Activated naive CD4-positive, alpha-beta T cell treated with anti-CD3 and anti-CD28 coated beads, Interleukin-2, amount 50 U/mL, for 16 hours (primary cell): ENCODE results near the gene PABPC1L.

Experiments
- DNase-seq: peaks from one replicate; pipeline ENCODE4 v3.0.0-alpha.2; 2020

The PABPC1L gene

DNA sequence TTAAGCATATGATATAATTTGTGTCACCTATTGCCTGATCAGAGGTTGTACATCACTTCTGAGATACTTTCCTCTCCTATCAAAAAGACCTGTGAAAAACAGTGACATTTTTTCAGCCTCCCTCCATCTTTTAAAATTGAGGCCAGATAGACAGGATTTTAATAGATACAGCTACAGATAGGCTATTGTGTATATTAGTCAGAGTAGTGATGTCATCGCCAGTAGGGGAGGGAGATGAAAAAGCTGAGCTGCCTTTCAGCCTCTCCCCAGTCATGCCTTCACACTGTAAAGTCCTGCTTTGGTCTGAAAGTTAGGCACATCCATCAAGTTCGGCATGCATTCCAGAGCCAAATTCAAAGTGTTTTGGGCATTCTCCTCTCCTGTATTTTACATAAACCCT, 7.9 kb upstream of the PABPC1L start:
- DNase-seq = no peak

DNA sequence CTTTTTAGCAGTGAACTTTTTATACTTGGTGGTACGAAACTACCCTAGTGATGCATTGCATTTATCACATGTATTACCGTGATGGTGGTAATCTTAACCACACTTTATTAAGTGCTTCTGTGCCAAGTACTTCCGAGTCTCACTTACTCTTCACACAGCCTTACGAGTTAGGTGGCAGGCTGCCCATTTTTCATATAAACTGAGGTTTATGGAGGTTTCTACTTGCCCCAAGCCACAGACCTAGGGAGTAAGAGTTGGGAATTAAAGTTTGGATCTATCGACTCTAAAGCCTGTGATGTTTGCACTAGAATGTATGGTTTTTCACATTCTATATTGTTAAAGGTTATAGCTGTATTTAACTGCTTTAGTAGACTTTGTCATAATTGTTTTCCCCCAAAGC, 5.5 kb upstream of the PABPC1L start:
- no peak for DNase-seq

DNA sequence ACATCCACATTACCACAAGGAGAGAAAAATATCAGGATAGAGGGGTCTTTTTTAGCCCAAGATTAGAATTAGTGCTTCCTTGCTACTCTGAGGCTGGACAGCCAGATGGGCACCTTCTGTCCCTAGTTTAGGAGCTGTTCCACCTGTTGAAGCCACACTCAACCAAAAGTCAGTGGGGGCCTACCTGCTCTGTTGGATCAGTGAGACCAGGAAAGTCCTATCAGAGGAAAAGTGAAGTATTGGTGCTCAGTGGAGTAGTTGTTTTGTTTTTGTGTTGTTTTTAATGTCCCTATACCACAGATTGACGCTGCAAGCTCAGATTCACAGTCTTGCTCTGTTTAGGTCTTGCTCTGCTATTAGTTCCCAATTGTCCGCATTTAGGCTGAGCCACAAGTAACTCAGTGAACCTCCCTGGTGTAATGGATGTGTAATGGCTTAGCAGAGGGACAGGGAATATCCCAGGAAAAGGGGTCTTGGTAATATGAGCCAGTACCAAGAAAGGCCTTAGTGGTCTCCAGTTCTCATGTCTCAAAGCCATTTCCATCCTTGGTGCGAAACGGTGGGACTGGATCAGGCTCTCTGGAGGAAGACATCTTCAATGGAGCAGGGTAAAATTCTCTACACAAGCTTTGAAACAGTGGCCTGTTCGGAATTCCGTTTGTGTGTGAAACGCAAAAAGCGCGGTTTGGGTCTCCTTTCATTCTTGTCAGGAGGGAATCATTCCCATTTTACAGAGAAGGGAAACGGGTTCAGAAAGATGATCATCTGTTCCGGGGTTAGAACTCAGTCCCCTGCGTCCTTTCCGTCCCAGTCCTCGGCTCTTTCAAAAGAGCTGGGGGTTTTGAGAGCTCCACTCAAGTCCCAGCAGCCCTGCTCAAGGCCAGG, 631 bp upstream of the PABPC1L start:
- no peak for DNase-seq

DNA sequence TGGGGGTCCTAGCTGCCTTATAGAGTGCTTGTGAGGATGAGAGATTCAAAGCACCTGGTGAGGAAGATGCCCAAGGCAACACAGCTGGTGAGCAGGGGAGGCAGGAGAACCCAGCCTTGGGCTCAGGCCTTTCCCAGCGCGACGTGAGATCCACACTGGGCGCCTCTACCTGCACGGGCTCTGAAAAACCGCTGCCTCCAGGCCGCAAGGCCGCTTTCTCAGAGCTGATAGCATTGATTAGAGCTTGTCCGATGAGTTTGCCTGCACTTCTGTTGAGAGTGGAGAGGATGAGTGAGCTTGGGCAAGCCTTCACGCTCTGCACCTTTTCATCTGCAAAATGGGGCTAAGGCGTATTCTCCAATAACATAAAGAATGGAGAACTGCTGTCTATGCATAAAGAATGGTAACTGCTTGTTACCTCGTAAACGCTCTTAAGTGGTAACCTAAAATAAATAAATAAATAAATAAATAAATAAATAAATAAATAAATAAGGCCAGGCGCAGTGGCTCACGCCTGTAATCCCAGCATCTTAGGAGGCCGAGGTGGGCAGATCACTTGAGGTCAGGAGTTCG, 916 bp downstream of the PABPC1L start:
- DNase-seq = no peak

DNA sequence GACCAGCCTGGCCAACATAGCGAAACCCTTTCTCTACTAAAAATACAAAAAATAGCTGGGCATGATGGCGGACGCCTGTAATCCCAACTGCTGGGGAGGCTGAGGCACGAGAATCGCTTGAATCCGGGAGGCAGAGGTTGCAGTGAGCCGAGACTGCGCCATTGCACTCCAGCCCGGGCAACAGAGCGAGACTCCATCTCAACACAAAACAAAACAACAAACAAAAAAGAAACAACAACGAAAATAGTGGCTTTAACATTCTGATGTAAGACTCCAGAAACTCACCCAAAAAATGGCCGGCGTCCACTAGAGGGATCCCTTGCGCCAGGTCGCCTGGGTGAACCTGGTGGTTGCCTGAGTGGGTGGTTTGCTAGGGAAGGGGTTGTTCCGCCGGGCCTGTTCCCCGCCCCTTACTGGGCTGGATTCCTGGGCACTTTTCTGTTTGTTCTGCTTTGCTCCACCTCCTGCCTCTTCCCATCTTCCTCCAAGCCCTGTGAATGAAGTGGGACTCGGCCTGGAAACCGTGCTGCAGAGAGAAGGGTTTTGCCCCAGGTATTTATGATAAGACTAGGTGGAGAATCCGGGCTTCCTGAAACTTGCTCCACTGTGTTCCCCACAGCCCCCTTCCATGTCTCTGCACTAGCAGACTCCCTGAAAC, 1.5 kb downstream of the PABPC1L start:
- DNase-seq = peak; percentile 39

DNA sequence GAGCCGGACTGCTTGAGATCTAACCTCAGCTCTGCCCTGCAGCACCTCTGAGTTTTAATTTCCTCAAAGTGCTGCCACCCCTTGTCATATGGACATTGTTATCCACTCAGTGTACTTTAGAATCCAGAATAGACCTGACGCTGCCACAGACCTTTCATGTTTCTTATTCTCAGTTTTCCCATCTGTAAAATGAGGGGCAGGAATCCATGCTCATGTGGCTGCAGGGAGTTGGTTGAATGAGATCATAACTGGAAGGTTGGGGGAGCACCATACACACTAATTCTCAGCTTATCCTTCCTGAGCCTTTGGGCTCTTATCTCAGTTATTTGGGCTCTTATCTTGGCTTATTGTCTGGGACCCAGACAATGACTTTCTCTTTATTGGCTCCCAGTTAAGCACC, 2.3 kb downstream of the PABPC1L start:
- no peak for DNase-seq

DNA sequence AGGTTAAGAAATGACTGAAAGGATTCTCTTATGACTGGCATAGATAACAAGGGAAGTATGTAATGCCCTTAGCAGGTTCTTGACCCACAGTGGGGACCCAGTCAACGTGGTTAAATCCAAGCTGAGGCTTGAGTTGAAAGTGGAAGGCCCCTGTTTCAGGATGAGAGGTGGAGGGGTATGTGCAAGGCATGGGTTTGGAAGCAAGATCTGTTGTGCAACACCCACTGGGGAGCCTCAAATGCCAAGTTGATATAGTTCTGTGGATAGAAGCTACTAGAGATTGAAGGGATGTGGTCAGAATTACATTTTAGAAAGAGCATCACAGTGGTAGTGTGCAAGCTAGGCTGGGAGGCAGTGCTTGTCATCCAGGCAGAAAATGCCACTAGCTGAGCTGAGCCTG, 5.1 kb downstream of the PABPC1L start:
- no peak for DNase-seq

DNA sequence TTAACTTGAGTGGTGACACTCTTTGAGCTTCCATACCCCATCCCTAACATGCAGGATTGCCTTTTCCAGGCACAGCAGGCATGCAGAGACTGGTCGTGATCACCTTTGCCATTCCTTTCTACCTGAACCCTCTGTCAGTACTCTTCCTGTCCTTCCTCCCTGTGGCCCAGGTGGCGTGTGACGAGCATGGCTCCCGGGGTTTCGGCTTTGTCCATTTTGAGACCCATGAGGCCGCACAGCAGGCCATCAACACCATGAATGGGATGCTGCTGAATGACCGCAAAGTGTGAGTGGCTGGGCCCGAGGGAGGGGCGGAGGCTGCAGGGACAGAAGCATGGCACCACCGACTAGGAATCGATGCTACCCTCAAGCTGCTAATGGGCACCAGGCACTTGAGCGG, 6.7 kb downstream of the PABPC1L start:
- no peak for DNase-seq

DNA sequence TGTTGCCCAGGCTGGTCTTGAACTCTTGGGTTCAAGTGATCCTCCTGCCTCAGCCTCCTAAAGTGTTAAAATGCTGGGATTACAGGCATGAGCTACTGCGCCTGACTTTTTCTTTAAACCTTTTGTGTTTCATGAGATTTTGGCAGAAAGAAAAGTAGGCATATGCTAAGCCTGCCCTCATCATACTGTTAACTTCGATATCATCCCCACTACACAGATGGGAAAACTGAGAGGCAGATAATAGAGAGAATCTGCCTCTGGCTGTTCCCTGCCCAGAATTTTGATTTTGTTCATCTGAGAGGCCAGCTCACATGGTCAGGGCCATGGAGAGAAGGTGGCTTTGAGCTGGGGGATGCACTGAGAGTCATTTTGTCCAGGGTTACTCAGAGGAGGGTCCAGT, 7.5 kb downstream of the PABPC1L start:
- no peak for DNase-seq

DNA sequence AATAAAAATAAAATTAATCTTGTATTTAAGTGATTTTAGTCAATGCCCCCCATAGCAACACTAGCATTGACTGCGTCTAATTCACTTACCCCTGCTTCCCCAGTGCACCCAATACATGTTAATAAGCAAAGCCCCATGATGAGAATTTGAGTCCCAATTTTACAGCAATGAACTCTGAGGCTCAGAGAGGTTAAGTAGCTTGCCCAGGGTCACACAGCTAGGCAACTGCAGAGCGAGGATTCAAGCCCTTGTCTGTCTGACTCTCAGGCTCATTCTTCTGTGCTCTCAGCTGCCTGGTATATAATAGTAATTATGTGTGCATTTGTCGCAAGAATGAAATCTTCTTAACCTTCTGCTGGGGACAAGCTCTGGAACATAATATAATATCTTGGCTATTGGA, 8.5 kb downstream of the PABPC1L start:
- no peak for DNase-seq

DNA sequence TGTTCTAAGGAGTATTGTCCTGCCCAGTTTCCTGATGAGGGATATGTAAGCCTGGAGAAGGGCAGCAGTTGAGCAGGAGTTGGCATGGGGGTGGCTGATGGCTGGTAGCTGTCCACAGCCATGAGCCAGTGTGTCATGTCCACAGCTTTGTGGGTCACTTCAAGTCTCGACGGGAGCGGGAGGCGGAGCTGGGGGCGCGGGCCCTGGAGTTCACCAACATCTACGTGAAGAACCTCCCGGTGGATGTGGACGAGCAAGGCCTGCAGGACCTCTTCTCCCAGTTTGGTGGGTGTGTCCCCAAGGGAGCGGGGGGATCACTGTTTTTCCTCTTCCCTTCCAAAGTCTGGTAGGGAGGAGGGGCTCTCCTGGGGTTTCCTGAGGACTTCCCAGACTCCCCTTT, 8.9 kb downstream of the PABPC1L start:
- DNase-seq = no peak

DNA sequence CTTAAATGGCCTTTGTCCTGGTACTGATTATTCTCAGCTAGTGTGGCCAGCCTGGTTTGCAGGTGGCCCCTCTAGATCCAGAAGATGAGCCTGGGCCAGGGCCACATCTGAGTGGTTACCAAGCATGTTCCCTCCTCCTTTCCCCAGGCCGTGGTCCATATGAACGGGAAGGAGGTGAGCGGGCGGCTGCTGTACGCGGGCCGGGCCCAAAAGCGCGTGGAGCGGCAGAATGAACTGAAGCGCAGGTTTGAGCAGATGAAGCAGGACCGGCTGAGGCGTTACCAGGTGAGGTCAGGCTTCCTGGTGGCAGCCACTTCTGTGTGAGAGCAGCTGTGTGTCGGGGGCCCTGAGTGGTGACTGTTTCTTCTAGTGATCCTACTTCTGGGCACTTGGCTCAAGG, 11.6 kb downstream of the PABPC1L start:
- no peak for DNase-seq

DNA sequence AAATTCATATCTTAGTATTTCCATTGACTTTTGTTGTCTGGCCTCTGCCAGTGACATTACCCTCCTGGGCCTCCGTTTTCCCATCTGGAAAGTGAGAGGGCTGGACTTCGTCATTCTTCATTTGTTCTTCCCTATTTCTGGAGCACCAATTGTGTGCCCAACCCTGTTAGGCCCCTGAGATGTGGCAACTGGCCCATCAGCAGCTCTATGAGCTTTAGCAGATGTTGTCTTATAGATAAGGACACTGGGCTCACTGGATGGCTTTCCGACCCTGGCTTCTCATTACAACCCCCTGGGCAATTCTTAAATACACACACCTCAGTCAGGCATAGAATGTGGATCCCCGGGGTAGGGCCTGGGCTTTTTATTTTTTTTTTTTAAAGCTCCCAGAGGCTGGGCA, 14.7 kb downstream of the PABPC1L start:
- DNase-seq = no peak

DNA sequence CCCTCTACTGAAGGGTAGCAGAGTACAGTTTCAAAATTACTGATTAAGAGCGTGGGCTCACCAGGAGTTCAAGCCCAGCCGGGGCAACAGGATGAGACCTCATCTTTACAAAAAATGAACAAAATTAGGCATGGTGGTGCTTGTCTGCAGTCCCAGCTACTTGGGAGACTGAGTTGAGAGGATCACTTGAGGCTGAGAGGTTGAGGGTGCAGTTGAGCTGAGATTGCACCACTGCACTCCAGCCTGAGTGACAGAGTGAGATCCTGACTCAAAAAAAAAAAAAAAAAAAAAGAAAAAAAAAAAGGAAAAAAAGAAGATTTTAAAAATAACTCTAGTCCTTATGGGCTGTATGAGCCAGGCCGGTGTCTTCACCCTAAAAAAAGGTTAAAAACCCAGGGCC, 18.7 kb downstream of the PABPC1L start:
- DNase-seq = no peak

DNA sequence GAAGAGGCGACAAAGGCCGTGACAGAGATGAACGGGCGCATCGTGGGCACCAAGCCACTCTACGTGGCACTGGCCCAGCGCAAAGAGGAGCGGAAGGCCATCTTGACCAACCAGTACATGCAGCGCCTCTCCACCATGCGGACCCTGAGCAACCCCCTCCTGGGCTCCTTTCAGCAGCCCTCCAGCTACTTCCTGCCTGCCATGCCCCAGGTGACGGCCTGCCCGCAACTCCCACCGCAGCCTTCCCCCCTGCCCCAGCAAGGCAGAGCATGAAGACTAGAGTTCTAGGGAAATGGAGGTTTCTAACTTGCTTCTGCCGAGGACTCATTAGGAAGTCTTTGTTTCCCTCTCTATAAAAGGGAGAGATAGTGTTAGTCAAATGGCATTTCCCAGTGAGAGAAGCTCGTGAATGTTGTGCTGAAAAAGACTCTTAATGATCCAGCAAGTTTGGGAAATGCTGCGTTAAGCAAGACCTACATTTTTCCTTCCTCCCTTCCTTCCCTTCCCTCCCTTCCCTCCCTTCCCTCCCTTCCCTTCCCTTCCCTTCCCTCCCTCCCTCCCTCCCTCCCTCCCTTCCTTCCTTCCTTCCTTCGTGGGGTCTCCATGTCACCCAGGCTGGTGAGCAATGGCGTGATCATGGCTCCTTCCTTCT, 20.8 kb downstream of the PABPC1L start:
- DNase-seq = no peak

DNA sequence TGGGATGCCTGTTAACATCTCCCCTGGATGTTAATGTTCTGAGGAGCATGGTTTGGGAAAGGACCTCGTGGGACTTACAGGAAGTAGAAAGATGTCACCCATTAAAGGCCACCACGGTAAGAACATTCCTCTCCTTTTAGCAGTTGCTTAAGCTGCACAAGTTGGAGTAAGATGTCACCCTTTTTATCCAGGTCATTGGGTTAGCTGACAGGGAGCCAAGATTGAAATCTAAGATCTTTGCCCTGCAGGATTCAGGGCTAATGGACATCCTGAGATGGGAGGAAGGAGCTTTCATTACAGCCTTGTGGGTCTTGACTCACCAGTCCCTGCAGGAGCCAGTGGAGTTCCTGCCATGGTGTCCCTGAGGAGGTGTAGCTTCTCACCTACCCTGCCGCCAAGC, 22.1 kb downstream of the PABPC1L start:
- DNase-seq = no peak

DNA sequence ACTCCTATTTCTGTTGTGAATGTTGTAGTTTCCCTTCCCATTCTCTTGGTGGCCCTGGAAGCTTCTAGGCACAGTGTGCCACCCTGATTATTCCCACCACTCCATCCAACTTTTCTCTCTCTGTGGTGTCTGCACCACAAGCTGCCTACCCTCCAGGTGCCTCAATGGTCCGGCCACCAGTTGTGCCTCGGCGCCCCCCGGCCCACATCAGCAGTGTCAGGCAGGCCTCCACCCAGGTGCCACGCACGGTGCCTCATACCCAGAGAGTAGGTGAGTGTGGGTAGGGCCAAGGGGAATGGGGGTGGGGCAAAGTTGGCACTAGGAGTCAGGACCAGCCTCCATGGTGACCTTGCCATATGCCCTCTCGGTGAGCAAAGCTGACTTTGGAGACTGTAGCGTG, 23.1 kb downstream of the PABPC1L start:
- no peak for DNase-seq

DNA sequence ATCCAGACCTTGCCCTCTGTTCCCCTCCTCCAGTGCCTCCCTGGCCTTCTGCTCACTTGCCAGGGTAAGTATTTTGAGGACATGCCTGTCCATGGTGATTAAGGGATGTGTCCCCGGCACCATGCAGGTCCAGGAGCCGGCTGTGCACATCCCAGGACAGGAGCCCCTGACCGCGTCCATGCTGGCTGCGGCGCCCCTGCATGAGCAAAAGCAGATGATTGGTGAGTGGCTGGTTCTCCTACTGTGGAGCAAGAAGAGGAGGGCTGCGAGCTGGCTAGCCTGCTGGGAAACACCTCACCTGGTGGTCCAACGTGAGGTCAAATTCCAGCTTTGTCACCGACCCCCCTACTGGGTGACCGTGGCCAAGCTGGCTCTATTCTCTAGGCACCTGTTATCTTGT, 26.6 kb downstream of the PABPC1L start:
- DNase-seq = no peak

DNA sequence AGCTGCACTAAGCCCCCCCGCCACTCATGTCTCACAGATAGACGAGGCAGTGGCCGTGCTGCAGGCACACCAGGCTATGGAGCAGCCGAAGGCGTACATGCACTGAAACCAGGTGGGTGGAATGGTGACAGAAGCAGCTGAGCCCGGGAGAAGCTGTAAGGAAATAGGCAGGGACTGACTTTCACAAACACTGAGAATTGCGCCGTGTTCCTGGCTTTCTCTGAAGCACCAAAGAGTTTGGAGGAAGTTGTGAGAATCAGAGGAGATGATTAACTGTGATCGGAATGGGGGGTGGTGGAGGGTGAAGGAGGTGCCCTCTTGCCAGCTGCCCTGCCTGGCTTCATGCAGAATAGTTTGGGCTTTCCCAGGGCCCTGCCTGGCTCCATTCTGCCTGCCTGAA, 28.8 kb downstream of the PABPC1L start:
- DNase-seq = no peak

DNA sequence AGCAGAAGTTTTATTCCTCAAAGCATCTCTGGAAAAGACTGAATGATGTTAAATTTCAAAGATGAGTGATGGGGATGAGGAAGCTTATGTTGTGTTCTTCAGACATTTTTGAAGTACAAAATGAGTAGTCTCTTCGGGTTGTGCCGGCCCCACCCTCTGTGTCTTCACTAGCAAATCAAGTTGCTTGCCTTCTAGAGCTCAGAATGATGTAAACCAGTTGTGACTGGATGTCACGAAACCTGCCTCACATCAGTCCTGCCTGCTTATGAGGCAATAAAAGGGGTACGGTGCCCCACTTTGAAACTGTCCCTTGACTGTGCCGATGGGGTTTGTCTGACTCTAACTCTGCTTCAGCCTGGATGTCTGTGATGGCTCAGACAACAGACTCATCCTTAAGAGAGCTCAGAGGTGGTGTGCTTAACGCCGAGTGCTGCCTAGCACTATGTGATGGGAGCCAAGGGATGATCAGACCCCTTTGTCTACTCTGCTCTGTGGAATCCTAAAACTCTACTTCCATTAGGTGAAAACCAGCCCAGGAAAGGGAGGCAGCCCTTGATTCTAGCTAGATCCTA, 31.3 kb downstream of the PABPC1L start:
- DNase-seq = no peak

DNA sequence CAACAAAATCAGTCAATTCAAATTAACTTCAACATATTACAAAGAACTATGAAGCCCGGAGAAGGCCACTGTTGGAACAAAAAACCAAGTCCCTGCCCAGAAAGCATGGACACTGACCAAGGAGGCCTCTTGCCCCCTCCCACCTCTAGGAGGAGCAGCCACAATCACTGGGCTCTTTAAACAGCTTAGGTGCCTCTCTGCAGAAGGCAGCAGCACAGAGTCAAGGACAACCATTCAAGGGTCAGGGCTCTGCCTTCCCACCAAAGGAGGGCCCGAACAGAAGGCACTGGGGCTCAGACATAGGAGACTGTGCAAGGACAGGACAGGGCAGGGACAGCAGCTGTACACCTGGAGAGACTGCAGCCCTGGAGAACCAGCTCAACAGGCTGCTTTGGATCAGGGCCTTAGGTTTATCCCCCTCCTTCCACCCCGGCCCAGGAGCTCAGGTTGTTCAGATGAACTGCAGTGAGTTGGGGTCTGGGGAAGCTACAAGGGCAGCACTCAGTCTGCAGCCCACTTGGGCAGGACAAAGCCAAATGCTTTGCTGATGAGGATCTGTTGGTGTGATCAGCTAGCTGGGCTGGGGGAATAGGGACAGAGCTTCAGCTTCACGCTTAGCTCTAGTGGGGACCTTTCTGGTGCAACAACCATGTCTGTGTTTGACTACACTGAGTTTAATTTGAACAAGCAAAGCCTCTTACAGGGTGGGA, 32.6 kb downstream of the PABPC1L start:
- no peak for DNase-seq

DNA sequence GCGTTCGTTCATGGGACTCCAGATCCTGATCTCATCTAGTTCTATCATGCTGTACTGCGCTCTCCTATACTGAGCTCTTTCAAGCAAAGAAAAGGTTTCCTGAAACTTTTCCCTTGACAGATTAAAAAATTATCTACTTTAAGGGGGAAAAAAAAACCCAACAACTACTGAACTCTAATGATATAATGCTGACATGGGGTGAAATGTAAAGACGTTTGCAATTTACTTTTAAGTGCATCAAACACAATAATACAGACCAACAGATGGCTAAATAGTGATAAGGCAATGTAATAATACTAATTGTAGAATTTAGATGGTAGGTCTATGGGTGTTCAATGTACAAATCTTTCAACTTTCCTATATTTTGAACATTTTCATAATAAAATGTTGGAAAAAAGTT, 34.0 kb downstream of the PABPC1L start:
- no peak for DNase-seq

DNA sequence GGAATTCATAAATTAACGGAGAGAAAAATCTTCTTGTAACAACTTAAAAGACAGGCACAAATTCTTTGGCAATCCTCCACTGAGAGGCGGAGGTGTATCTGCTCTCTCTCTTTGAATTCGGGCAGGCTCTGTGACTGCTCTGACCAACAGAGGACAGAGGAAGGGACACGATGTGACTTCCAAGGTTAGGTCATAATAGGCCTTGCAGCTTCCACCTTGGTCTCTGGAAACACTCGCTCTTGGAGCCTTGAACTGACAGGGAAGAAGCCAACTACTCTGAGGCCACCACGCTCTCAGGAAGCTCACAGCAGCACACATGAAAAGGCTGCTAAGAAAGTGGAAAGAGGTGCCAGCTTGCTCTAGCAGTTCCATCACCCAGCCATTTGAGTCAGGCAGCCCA, 35.4 kb downstream of the PABPC1L start:
- no peak for DNase-seq
